GM19328 (cell line): ENCODE data around the gene BICC1.

Experiments
- ATAC-seq: cut with Tn5 transposase; IDR thresholded peaks from one replicate; pipeline ENCODE4 v1.9.1; 2021; ENCODE audit warnings: mild to moderate bottlenecking, moderate library complexity; ENCODE audit not compliant: unreplicated experiment

The BICC1 gene

GRCh38 chr10:58734116-58734515 is 221.4 kb downstream of the BICC1 start:
- no peak for ATAC-seq

- no peak for ATAC-seq
Measured at GRCh38 chr10:58734664-58735063, 222.0 kb downstream of the BICC1 start.

- no peak for ATAC-seq
Measured at GRCh38 chr10:58735087-58735486, 222.4 kb downstream of the BICC1 start.

- ATAC-seq = no peak
Measured at GRCh38 chr10:58740620-58741369, 228.1 kb downstream of the BICC1 start.

GRCh38 chr10:58741673-58742072 is 229.0 kb downstream of the BICC1 start:
- no peak for ATAC-seq

- no peak for ATAC-seq
Measured at GRCh38 chr10:58742141-58742540, 229.5 kb downstream of the BICC1 start.

GRCh38 chr10:58743466-58744115 is 230.9 kb downstream of the BICC1 start:
- ATAC-seq = no peak

GRCh38 chr10:58746474-58747185 is 234.0 kb downstream of the BICC1 start:
- ATAC-seq = no peak

- no peak for ATAC-seq
Measured at GRCh38 chr10:58747687-58748086, 235.0 kb downstream of the BICC1 start.

GRCh38 chr10:58752665-58753064 is 240.0 kb downstream of the BICC1 start:
- no peak for ATAC-seq

GRCh38 chr10:58753425-58753824 is 240.8 kb downstream of the BICC1 start:
- no peak for ATAC-seq

GRCh38 chr10:58754469-58755339 is 242.0 kb downstream of the BICC1 start:
- no peak for ATAC-seq

- no peak for ATAC-seq
Measured at GRCh38 chr10:58755340-58755610, 242.6 kb downstream of the BICC1 start.

- no peak for ATAC-seq
Measured at GRCh38 chr10:58755677-58756076, 243.0 kb downstream of the BICC1 start.

GRCh38 chr10:58756130-58756719 is 243.6 kb downstream of the BICC1 start:
- no peak for ATAC-seq

- ATAC-seq = no peak
Measured at GRCh38 chr10:58757352-58758065, 244.8 kb downstream of the BICC1 start.

GRCh38 chr10:58758321-58758720 is 245.6 kb downstream of the BICC1 start:
- no peak for ATAC-seq

GRCh38 chr10:58764087-58764747 is 251.5 kb downstream of the BICC1 start:
- ATAC-seq = no peak

GRCh38 chr10:58765910-58766309 is 253.2 kb downstream of the BICC1 start:
- no peak for ATAC-seq

- no peak for ATAC-seq
Measured at GRCh38 chr10:58767652-58768051, 255.0 kb downstream of the BICC1 start.
